Measurements from ENCODE around the gene HECW1. TPM values are rescaled to one million over a fixed set of nuclear protein-coding genes. Genes with fewer than 3 reads are reported as not detected.

HECW1 gene
- total RNA-seq, 2 experiments from 2014 or later: not detected

DNA sequence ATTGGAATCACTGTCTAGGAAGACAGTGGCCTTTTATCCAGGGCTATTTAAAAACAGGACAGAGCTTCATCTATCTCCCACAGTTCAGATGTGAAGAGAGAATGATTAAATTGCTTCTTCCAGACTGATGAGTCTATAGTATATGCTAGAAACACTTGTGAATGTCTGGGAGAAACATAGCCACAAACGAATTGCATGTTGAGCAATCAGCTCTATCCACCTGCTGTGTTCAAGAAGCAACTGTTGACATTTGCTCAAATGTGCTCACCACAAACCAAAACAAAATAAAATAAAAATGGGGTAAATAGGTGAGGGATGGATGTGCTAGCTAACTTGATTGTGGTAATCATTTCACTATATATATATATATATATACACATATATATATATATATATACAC lies 195.1 kb downstream of the HECW1 start:
- Mint-ChIP-seq H3K9me3 (no peaks in the 10 kb centered on the region), H3K4me1 (peaks cover 9% of the 10 kb centered on the region), H3K4me3 (no peak overlapping the region), H3K27ac (no peak overlapping the region), H3K36me3 (ENCODE audit: low read depth) (no peaks in the 10 kb centered on the region), H3K27me3 (peaks cover 2% of the 10 kb centered on the region)
- CTCF ChIA-PET: no interaction called here
- DNase-seq: no peak
- POLR2A ChIA-PET: no interaction called here

DNA sequence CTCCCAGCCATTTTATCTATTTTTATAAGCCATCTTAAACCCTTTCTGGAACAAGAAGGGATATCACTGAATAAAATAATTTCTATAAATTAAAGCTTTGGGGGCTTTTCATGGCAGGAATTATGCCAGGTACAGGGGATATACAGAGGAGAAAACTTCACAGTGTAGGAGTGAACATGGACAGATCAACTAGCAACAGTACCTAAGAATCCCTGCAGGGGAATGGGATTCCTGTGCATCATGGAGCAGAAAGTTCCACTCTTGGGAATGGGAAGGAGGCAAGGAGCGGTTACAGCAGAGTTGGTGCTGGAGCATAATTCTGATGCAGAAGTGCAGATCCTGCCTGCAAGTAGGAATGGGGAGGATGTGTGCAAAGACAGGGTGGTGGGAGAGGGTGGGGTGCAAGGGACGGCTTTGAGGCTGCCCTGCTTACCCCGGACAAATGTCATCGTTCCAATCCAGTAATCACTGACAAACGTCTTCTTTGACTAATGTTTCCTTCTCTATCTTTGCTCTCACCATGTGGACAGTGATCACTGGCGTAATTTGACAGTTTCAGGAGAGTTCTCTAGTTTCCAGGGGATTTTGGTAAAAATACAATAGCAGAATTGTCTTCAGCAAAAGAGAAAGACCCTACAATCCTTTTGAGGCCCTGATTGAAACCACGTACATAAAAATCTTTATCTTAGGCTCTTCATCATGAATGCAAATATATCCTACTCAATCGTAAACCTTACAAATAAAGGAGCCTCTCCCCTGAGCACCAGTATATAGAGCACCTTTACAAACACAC lies 196.7 kb downstream of the HECW1 start:
- DNase-seq: no peak
- CTCF ChIA-PET: no interaction called here

DNA sequence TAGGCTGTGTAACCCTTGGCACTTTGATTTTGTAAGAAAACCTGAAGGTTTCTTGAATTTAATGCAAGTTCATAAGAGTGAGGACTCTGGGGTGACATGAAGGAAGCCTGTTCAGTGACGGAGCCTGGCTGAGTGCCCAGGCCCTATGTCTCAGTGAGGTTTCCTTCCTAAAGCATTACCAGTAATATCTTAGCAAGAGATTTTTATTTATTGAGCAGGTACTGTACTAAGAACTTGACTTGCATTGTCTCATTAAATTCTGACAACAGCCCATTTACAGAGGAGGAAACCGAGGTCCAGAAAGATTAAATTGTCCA lies 197.2 kb downstream of the HECW1 start:
- Mint-ChIP-seq H3K4me1 (peaks cover 17% of the 10 kb centered on the region), H3K9me3 (no peaks in the 10 kb centered on the region), H3K27ac (no peak overlapping the region), H3K4me3 (no peak overlapping the region), H3K27me3 (no peaks in the 10 kb centered on the region), H3K36me3 (ENCODE audit: low read depth) (no peaks in the 10 kb centered on the region)
- ChIA-PET POLR2A (no interaction called here), CTCF (no interaction called here)
- DNase-seq: no peak

More for the DNA sequence above, 196.7 kb downstream of the HECW1 start:
- Mint-ChIP-seq H3K9me3 (no peaks in the 10 kb centered on the region), H3K4me3 (no peak overlapping the region), H3K27me3 (no peaks in the 10 kb centered on the region), H3K4me1 (peaks cover 12% of the 10 kb centered on the region), H3K36me3 (ENCODE audit: low read depth) (no peaks in the 10 kb centered on the region), H3K27ac (no peak overlapping the region)
- POLR2A ChIA-PET: no interaction called here

DNA sequence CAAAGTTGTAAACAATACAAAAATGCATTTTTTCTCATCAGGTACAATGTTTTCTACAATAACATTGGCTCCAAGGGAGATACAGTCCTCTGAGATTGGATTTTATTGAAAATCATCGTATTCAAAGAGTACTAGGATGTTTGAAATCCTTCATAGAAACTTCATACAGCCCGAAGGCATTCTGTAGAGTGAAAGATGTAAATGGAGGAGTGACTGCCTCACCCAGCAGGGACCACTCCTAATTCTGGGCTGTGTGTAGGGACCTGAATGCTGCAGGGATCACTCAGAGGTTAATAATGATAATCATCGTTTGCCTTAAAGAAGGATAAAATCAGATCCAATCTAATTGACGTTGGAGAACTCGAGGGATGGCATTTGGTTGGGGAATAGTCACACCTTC lies 198.6 kb downstream of the HECW1 start:
- H3K4me3 Mint-ChIP-seq: no peak overlapping the region
- H3K27me3 Mint-ChIP-seq: no peaks in the 10 kb centered on the region
- H3K36me3 Mint-ChIP-seq (ENCODE audit: low read depth): no peaks in the 10 kb centered on the region
- H3K27ac Mint-ChIP-seq: no peak overlapping the region
- H3K9me3 Mint-ChIP-seq: no peaks in the 10 kb centered on the region
- CTCF ChIA-PET: no interaction called here
- POLR2A ChIA-PET: no interaction called here
- H3K4me1 Mint-ChIP-seq: peaks cover 16% of the 10 kb centered on the region
- DNase-seq: no peak

DNA sequence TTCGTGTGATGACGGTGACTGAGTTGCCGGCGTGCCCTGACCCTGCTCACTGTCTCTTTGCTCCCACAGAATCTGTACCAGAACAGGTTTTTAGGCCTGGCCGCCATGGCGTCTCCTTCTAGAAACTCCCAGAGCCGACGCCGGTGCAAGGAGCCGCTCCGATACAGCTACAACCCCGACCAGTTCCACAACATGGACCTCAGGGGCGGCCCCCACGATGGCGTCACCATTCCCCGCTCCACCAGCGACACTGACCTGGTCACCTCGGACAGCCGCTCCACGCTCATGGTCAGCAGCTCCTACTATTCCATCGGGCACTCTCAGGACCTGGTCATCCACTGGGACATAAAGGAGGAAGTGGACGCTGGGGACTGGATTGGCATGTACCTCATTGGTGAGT lies 199.2 kb downstream of the HECW1 start:
- H3K27me3 Mint-ChIP-seq: peaks cover under 1% of the 10 kb centered on the region
- CTCF ChIA-PET: no interaction called here

DNA sequence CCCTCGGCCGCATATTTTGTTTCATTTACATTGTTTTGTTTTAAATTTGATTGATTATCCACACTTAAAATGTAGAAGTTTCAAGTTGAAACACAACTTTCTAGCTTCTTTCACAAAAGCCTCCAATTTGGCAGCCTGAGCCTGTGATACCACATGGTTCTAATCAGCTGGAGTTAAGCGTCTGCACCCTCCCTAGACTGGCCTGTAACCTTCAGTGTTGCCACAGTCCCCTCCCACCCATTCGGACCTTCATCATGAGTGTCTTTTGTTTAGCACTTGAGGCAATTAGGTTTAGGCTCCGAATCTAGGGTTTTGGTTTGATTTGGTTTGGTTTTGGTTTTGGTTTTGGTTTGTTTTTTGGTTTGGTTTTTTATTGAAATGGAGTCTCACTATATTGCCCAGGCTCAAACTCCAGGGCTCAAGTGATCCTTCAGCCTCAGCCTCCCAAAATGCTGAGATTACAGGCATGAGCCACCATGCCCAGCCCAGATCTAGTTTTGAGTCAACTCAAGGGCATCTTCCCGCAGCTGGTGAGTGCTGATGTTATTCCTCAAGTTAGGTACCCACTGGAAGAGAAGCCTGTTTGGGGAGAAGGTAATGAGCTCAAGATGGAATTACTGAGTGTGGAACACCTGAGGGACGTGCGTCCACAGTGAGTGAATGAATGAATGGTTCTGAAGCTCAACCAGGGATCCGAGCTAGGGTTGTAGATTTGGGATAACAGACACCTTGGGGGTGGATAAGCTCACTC lies 201.4 kb downstream of the HECW1 start:
- POLR2A ChIA-PET: no interaction called here
- no peak overlapping the region for H3K27ac Mint-ChIP-seq
- peaks cover 16% of the 10 kb centered on the region for H3K4me1 Mint-ChIP-seq
- no peak for DNase-seq
- no peaks in the 10 kb centered on the region for H3K9me3 Mint-ChIP-seq
- no peaks in the 10 kb centered on the region for H3K36me3 Mint-ChIP-seq (ENCODE audit: low read depth)
- no peak overlapping the region for H3K4me3 Mint-ChIP-seq
- CTCF ChIA-PET: no interaction called here
- H3K27me3 Mint-ChIP-seq: peaks cover 3% of the 10 kb centered on the region

More for the DNA sequence above, 199.2 kb downstream of the HECW1 start:
- no peaks in the 10 kb centered on the region for H3K9me3 Mint-ChIP-seq
- H3K27ac Mint-ChIP-seq: no peak overlapping the region
- DNase-seq: no peak
- POLR2A ChIA-PET: no interaction called here
- no peaks in the 10 kb centered on the region for H3K36me3 Mint-ChIP-seq (ENCODE audit: low read depth)
- H3K4me1 Mint-ChIP-seq: peaks cover 16% of the 10 kb centered on the region
- no peak overlapping the region for H3K4me3 Mint-ChIP-seq

DNA sequence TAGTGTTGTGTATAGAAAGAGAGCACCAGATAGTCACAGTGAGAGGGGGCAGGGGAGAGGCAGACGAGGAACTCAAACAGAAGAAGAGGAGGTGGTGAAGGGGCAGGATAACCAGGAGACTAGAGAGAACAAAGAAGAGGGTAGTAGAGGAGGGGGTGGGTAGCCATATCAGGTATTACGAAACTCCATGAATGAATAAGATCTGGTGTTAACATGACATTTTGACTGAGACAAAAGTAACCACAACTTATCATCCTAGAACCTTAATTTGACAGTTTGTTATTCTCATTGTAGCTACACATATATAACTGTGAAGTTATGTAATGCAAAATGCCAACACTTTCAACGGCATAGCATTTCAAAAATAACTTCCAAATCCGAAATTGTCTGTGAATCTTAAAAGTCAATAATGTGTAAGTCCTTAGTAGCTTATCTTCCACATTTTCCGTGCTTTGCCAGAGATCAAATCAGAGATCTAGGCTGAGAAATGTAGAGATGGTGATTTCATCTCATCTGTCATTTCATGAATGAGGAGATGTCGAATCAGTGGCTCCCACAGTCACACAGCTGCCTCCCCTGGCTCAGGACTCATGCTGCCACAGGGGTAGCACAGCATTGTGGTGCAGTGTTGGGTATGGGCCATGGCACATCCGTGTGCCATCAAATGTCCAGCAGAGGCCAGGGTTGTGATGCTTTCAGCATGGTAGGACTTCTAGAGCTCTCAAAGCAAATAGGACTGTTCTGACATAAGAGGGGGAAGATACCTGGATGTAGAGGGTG lies 202.1 kb downstream of the HECW1 start:
- Mint-ChIP-seq H3K4me3 (no peak overlapping the region), H3K9me3 (no peaks in the 10 kb centered on the region), H3K4me1 (peaks cover 16% of the 10 kb centered on the region), H3K36me3 (ENCODE audit: low read depth) (no peaks in the 10 kb centered on the region), H3K27me3 (peaks cover 3% of the 10 kb centered on the region), H3K27ac (no peak overlapping the region)
- ChIA-PET CTCF (no interaction called here), POLR2A (no interaction called here)
- no peak for DNase-seq

DNA sequence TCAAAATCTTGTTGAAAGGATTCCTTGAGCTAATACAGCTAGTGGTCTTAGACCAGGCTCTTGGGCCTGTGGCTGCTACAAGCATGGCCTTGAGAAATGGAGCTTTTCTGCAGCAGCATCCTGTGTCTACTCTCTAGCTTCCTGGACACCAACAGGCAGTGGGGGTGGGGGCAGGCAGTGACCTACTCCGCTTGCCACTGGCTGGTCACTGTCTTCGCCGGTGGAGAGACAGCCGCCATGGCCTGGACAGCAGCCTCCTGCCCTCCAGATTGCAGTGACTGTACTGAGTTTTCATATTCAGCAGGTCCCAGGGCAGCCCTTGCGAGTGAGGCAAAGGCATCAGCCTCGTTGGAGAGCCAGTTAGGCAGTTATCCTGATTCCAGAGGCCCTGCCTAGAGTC lies 204.6 kb downstream of the HECW1 start:
- Mint-ChIP-seq H3K27me3 (peaks cover 6% of the 10 kb centered on the region), H3K36me3 (ENCODE audit: low read depth) (no peaks in the 10 kb centered on the region), H3K27ac (no peak overlapping the region), H3K4me1 (peaks cover 16% of the 10 kb centered on the region), H3K4me3 (no peak overlapping the region), H3K9me3 (no peaks in the 10 kb centered on the region)
- POLR2A ChIA-PET: no interaction called here
- DNase-seq: no peak
- CTCF ChIA-PET: no interaction called here

DNA sequence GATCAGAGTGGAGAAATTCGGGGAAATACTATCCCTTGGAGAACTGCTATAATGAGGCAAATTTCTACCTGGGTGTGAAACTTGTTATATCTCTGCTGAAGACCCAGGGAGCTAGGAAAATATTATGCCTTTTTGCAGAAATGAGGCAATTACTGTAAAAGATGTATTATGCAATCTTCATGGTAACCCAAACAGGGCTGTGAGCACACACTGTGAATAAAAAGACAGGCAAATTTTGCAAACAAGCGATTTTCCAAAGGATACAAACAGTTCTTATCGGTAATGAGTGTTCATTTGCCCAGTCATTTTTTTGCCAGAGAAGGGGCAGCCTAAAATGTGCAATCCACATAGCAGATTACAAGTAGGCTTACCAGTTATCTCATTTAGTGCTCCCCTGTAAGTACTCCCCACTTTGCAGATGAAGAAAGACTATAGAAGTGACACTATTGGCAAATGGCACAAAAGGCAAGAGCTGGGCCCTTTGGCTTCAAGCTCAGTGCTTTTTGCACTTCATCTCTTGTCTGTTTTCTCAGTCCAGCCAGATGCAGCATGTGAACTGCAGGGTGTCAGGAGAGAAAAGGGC lies 205.8 kb downstream of the HECW1 start:
- ChIA-PET POLR2A (no interaction called here), CTCF (no interaction called here)
- no peak for DNase-seq
- Mint-ChIP-seq H3K4me1 (peaks cover 16% of the 10 kb centered on the region), H3K27me3 (peaks cover 6% of the 10 kb centered on the region), H3K27ac (no peak overlapping the region), H3K36me3 (ENCODE audit: low read depth) (no peaks in the 10 kb centered on the region), H3K4me3 (no peak overlapping the region), H3K9me3 (no peaks in the 10 kb centered on the region)

DNA sequence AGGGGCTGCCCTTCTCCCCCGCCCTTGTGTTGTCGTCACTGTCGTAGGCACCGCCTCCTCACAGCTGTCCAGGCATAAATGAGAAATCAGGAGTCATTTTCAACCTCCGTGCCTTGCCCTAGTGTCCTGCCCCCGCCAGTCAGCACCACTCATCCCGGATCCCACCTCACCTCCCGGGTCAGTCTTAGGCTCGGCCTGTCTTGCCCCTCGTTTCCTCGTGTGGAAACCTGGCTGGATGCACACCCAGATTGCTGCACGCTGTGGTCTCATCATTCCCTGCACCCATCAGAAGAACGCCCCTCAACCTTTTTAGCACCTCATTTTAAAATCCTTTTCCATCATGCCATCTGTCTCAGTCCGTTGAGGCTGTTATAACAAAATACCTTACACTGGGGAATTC lies 213.1 kb downstream of the HECW1 start:
- ChIA-PET CTCF (no interaction called here), POLR2A (no interaction called here)
- Mint-ChIP-seq H3K4me1 (no peaks in the 10 kb centered on the region), H3K4me3 (no peak overlapping the region), H3K9me3 (no peaks in the 10 kb centered on the region), H3K27ac (no peak overlapping the region), H3K36me3 (ENCODE audit: low read depth) (no peaks in the 10 kb centered on the region), H3K27me3 (peaks cover 3% of the 10 kb centered on the region)
- no peak for DNase-seq

DNA sequence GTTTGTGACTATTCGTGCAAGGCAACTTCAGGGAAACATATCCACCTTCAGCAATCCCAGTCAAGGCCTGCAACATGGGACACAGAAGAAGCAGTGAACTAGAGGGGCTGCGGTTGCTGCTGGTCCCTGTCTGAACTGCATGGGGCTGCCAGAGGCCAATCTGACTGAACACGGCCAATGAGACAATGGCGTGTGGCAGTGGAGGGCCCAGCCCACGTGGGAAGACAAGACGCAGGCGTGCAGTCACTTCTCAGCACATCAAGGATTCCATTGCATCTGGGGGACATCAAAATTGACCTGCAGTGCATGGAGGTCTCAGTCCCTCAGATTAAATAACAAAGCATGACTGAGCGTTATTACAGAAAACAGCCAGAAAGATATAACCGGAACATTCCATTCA lies 215.9 kb downstream of the HECW1 start:
- no peak for DNase-seq
- H3K9me3 Mint-ChIP-seq: no peaks in the 10 kb centered on the region
- H3K4me3 Mint-ChIP-seq: no peak overlapping the region
- peaks cover 3% of the 10 kb centered on the region for H3K27me3 Mint-ChIP-seq
- CTCF ChIA-PET: no interaction called here
- H3K27ac Mint-ChIP-seq: no peak overlapping the region
- no peaks in the 10 kb centered on the region for H3K4me1 Mint-ChIP-seq
- no peaks in the 10 kb centered on the region for H3K36me3 Mint-ChIP-seq (ENCODE audit: low read depth)
- POLR2A ChIA-PET: no interaction called here

DNA sequence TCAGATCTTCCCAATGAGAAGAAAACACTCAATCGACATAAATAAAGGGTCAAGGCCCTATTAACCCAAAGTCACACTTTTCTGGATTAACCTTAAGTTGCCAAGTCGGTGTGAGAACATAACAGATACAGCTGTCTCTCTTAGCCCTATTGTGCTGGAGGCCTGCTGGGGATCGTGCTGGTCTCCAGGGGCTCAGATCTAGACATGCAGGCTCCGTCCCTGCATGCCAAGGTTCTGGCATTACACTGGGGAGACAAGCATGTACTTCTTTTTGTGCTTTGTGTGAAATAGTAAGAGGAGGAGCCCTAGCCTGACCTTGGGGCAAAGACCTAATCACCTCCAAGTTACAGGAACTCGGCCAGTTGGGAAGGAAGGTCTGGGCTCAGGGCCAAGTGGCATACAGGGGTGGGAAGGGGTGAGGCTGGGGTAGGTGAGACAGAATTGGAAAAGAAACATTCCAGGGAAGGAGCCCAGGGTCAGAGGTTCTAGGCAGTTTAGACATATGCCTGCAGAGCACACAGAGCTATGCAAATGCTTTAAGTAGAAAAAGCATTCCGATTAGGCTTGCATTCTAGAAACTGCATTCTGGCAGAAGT lies 216.4 kb downstream of the HECW1 start:
- POLR2A ChIA-PET: no interaction called here
- Mint-ChIP-seq H3K27me3 (peaks cover 5% of the 10 kb centered on the region), H3K4me3 (no peak overlapping the region), H3K4me1 (no peaks in the 10 kb centered on the region), H3K36me3 (ENCODE audit: low read depth) (no peaks in the 10 kb centered on the region), H3K27ac (no peak overlapping the region), H3K9me3 (no peaks in the 10 kb centered on the region)
- CTCF ChIA-PET: no interaction called here
- DNase-seq: no peak

DNA sequence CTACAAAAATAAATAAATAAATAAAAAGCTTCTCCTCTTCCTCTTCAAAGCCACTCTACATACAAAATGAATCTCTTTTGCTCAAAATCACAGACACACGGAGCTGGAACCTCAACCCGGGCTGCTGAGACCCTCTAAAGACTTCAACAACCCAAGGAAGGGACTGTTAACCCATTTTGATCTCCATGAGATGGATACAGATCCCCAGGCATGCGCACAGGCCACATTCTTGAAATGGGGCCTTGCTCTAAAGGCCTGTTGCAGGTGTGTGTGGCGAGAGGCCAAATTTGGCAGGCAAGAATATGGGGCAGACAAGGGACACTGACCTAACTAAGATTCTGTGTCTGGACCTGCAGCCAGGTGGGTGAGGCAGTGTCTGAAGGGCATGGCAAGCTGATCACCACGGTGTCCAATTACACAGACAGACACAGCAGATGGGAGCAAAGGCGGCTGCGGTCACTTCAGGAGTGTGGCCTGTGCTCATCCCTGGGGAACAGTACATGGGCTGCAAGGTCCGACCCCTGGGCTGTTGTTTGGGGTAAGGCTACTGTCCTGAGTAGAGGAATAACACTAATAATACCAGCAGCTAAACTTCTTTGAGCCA lies 219.8 kb downstream of the HECW1 start:
- Mint-ChIP-seq H3K4me3 (no peak overlapping the region), H3K27ac (no peak overlapping the region), H3K4me1 (no peaks in the 10 kb centered on the region), H3K9me3 (no peaks in the 10 kb centered on the region), H3K36me3 (ENCODE audit: low read depth) (no peaks in the 10 kb centered on the region), H3K27me3 (peaks cover 13% of the 10 kb centered on the region)
- ChIA-PET POLR2A (no interaction called here), CTCF (no interaction called here)
- DNase-seq: no peak

Measured in activated CD4-positive, alpha-beta memory T cell treated with anti-CD3 and anti-CD28 coated beads, Interleukin-2, amount 10 ng/mL, durations not matched to agents 7 days and 5 days (primary cell).